Activated CD4-positive, alpha-beta T cell treated with anti-CD3 and anti-CD28 coated beads for 4 hours (primary cell): ENCODE measurements around the gene LCN1.
"Not testable (repeated sequence)": the region's sequence is repeated elsewhere in the genome, so short reads cannot be mapped to it uniquely, and the experiment has no call there.

ENCODE experiments used
- DNase-seq, 2 donors: peaks; one replicate each; pipeline ENCODE4 v3.0.0-alpha.2; 2020

LCN1 gene

GRCh38 chr9:135549478-135550343, 28.5 kb downstream of the LCN1 start:
- not testable (repeated sequence) for DNase-seq

- DNase-seq: no peak
Observed at GRCh38 chr9:135550344-135550918, 29.2 kb downstream of the LCN1 start.

GRCh38 chr9:135551031-135551430, 29.8 kb downstream of the LCN1 start:
- DNase-seq: no peak

GRCh38 chr9:135551456-135551855, 30.2 kb downstream of the LCN1 start:
- DNase-seq: no peak

GRCh38 chr9:135552021-135552697, 30.9 kb downstream of the LCN1 start:
- DNase-seq: no peak

GRCh38 chr9:135552698-135553171, 31.5 kb downstream of the LCN1 start:
- DNase-seq: no peak

GRCh38 chr9:135554718-135555117, 33.5 kb downstream of the LCN1 start:
- no peak for DNase-seq

- DNase-seq: no peak
Observed at GRCh38 chr9:135555203-135555602, 34.0 kb downstream of the LCN1 start.

GRCh38 chr9:135555910-135556309, 34.7 kb downstream of the LCN1 start:
- no peak for DNase-seq

GRCh38 chr9:135559606-135560005, 38.4 kb downstream of the LCN1 start:
- no peak for DNase-seq

- no peak for DNase-seq
Observed at GRCh38 chr9:135561391-135562234, 40.4 kb downstream of the LCN1 start, which contains the start of gene PAEP. Gene PAEP, plus strand, starts transcription at chr9:135561756.

- DNase-seq: no peak
Observed at GRCh38 chr9:135562235-135562745, 41.0 kb downstream of the LCN1 start.

GRCh38 chr9:135563039-135563476, 41.8 kb downstream of the LCN1 start:
- no peak for DNase-seq

GRCh38 chr9:135563858-135564257, 42.6 kb downstream of the LCN1 start:
- no peak for DNase-seq

GRCh38 chr9:135565141-135565628, 43.9 kb downstream of the LCN1 start:
- DNase-seq: no peak

GRCh38 chr9:135565636-135566035, 44.4 kb downstream of the LCN1 start:
- no peak for DNase-seq

- DNase-seq: no peak
Observed at GRCh38 chr9:135566552-135566951, 45.3 kb downstream of the LCN1 start.

GRCh38 chr9:135567311-135567710, 46.1 kb downstream of the LCN1 start:
- no peak for DNase-seq

GRCh38 chr9:135568026-135568425, 46.8 kb downstream of the LCN1 start:
- DNase-seq: no peak

GRCh38 chr9:135570456-135570855, 49.2 kb downstream of the LCN1 start:
- DNase-seq: no peak

GRCh38 chr9:135572233-135572632, 51.0 kb downstream of the LCN1 start:
- DNase-seq: no peak

GRCh38 chr9:135573124-135573523, 51.9 kb downstream of the LCN1 start:
- no peak for DNase-seq
